Loucy (cell line): ENCODE measurements around the gene BTRC.
"Not testable (repeated sequence)": the region's sequence is repeated elsewhere in the genome, so short reads cannot be mapped to it uniquely, and the experiment has no call there.

Experiments
- H2AFZ ChIP-seq: fragments of 200-600 bp; sonication (generic); 2 replicates; pipeline ENCODE4 v1.6.0; 2016; ENCODE audit warnings: antibody characterized with exemption, mild to moderate bottlenecking, low read length, moderate library complexity
- H3F3A ChIP-seq: fragments of 200-600 bp; 2 replicates; pipeline ENCODE4 v1.6.0; 2016; ENCODE audit warnings: antibody characterized with exemption, low read depth, mild to moderate bottlenecking
- H3K27me3 ChIP-seq: fragments of 200-600 bp; sonication (generic); 2 replicates; pipeline ENCODE4 v1.6.1; 2014; ENCODE audit warnings: low read length, mild to moderate bottlenecking; ENCODE audit not compliant: insufficient read depth, poor library complexity, severe bottlenecking
- H3K36me3 ChIP-seq: fragments of 200-600 bp; sonication (generic); 2 replicates; pipeline ENCODE4 v1.6.1; 2016; ENCODE audit warnings: low read length; ENCODE audit not compliant: insufficient read depth
- H3K4me1 ChIP-seq: fragments of 200-600 bp; sonication (generic); 2 replicates; pipeline ENCODE4 v1.5.1; 2014; ENCODE audit warnings: low read length, mild to moderate bottlenecking; ENCODE audit not compliant: insufficient read depth, poor library complexity, severe bottlenecking
- H3K4me2 ChIP-seq: fragments of 200-600 bp; sonication (generic); 2 replicates; pipeline ENCODE4 v1.6.0; 2014; ENCODE audit warnings: antibody characterized with exemption, low read length, low read depth, mild to moderate bottlenecking; ENCODE audit not compliant: poor library complexity, severe bottlenecking
- H3K4me3 ChIP-seq: fragments of 200-600 bp; sonication (generic); 2 replicates; pipeline ENCODE4 v1.5.1; 2014; ENCODE audit warnings: low read length, mild to moderate bottlenecking, mixed read lengths; ENCODE audit not compliant: poor library complexity, severe bottlenecking
- H3K79me2 ChIP-seq: fragments of 200-600 bp; sonication (generic); 2 replicates; pipeline ENCODE4 v1.6.1; 2014; ENCODE audit warnings: low read length; ENCODE audit not compliant: insufficient read depth
- H3K9ac ChIP-seq: fragments of 200-600 bp; sonication (generic); 2 replicates; pipeline ENCODE4 v1.6.0; 2014; ENCODE audit warnings: mild to moderate bottlenecking, low read depth, low read length, moderate library complexity; ENCODE audit not compliant: poor library complexity, severe bottlenecking
- H3K9me2 ChIP-seq: fragments of 200-600 bp; sonication (generic); replicated peaks from 2 replicates; pipeline ENCODE4 v1.6.1; 2016; ENCODE audit warnings: low read depth, low read length, mixed read lengths
- H3K9me3 ChIP-seq: fragments of 200-600 bp; sonication (generic); 2 replicates; pipeline ENCODE4 v1.6.1; 2014; ENCODE audit warnings: mild to moderate bottlenecking, antibody characterized with exemption, low read length, low read depth; ENCODE audit not compliant: insufficient read depth
- H4K20me1 ChIP-seq: fragments of 200-600 bp; sonication (generic); 2 replicates; pipeline ENCODE4 v1.6.0; 2014; ENCODE audit warnings: antibody characterized with exemption, low read length, mild to moderate bottlenecking; ENCODE audit not compliant: insufficient read depth, poor library complexity, severe bottlenecking
- EZH2phosphoT487 ChIP-seq: fragments of 200-600 bp; IDR thresholded peaks from 2 replicates; pipeline ENCODE4 v1.6.1; 2018; ENCODE audit warnings: antibody characterized with exemption, mild to moderate bottlenecking, moderate library complexity, borderline replicate concordance
- TF ChIP-seq, protein P1 (sequence below): fragments of 200-600 bp; sonication (generic); conservative IDR thresholded peaks from 2 replicates; pipeline ENCODE4 v1.5.1; 2014; ENCODE audit warnings: mild to moderate bottlenecking, antibody characterized with exemption, low read length

Gene BTRC

DNA sequence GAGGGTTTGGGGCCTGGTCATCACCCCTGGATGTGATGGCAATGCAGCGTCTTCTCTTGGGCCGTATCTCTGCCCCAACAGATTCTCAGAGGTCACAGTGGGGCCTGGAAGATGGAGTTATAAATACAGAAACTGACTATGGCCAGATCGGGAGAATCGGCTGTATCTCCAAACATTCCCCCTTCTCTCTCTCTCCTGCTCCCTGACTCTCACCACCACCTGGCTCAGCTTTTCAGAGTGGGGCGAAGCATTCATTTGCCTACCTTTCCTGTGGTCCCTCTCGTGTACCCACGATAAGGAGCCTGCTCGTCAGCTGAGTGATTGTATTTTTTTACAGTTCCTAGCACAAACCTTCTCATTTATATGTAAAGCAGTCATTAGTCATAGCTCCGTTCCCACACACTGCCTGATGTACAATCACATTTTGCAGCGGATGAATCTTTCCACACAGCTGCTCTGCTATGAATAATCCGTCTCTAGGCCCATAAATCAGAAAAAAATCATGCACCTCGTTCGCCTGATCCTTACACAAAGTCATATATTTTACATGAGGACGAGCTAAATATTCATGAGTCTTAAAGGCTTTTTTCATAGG, 23.2 kb upstream of the BTRC start:
- no peaks in the 10 kb centered on the region for H3K9me2 ChIP-seq
- H3K27me3 ChIP-seq: no peaks in the 10 kb centered on the region
- H3F3A ChIP-seq: no peaks in the 10 kb centered on the region
- TF ChIP-seq, protein P1, sequence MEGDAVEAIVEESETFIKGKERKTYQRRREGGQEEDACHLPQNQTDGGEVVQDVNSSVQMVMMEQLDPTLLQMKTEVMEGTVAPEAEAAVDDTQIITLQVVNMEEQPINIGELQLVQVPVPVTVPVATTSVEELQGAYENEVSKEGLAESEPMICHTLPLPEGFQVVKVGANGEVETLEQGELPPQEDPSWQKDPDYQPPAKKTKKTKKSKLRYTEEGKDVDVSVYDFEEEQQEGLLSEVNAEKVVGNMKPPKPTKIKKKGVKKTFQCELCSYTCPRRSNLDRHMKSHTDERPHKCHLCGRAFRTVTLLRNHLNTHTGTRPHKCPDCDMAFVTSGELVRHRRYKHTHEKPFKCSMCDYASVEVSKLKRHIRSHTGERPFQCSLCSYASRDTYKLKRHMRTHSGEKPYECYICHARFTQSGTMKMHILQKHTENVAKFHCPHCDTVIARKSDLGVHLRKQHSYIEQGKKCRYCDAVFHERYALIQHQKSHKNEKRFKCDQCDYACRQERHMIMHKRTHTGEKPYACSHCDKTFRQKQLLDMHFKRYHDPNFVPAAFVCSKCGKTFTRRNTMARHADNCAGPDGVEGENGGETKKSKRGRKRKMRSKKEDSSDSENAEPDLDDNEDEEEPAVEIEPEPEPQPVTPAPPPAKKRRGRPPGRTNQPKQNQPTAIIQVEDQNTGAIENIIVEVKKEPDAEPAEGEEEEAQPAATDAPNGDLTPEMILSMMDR: no peak
- TF ChIP-seq EZH2phosphoT487: no peak
- no peak overlapping the region for H3K9ac ChIP-seq
- H3K4me2 ChIP-seq: no peak overlapping the region
- peaks cover 3% of the 10 kb centered on the region; the same call in 1 of the 2 replicates for H3K9me3 ChIP-seq
- no peaks in the 10 kb centered on the region for H3K79me2 ChIP-seq
- no peak overlapping the region for H2AFZ ChIP-seq
- H3K4me3 ChIP-seq: no peak overlapping the region
- no peaks in the 10 kb centered on the region for H4K20me1 ChIP-seq
- no peaks in the 10 kb centered on the region for H3K4me1 ChIP-seq
- H3K36me3 ChIP-seq: no peaks in the 10 kb centered on the region

DNA sequence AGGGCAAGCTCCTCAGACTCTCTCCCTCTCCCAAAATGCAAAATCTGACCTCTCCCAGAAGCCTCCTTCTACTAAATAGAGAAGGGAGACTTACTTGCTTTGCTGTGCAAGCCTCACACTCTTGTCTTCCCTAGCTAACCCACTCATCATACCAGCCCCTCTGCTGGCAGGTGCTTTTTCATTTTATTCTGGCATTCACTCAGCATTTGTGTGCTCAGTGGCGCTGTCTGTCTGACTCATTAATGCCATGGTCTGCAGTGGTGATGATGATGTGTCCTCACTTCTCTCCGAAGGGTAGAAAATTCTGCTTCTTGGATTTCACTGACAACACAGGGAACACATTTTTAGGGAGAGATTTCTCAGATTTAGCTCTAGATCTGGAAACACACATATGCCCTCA, 22.0 kb upstream of the BTRC start:
- Histone ChIP-seq H3K9ac (no peak overlapping the region), H3K9me3 (peaks cover 3% of the 10 kb centered on the region; the same call in 1 of the 2 replicates), H3K36me3 (no peaks in the 10 kb centered on the region), H4K20me1 (no peaks in the 10 kb centered on the region), H2AFZ (no peak overlapping the region), H3K4me3 (no peak overlapping the region), H3F3A (no peaks in the 10 kb centered on the region), H3K9me2 (no peaks in the 10 kb centered on the region), H3K4me1 (no peaks in the 10 kb centered on the region), H3K79me2 (no peaks in the 10 kb centered on the region), H3K27me3 (no peaks in the 10 kb centered on the region), H3K4me2 (no peak overlapping the region)
- TF ChIP-seq EZH2phosphoT487: no peak
- TF ChIP-seq, protein P1: no peak

DNA sequence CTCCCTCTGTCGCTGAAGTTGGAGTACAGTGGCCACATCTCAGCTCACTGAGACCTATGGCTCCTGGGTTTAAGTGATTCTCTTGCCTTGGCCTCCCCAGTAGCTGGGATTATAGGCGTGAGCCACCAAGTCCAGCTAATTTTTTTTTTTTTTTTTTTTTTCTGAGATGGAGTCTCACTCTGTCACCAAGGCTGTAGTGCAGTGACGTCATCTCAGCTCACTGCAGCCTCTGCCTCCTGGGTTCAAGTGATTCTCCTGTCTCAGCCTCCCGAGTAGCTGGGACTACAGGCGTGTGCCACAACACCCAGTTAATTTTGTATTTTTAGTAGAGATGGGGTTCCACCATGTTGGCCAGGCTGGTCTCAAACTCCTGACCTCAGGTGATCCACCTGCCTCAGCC, 19.7 kb upstream of the BTRC start:
- H3K9me3 ChIP-seq, H3K4me1 ChIP-seq, H3F3A ChIP-seq, H3K4me2 ChIP-seq, H3K4me3 ChIP-seq, H3K36me3 ChIP-seq, H2AFZ ChIP-seq, H3K9ac ChIP-seq, H3K79me2 ChIP-seq, H3K27me3 ChIP-seq, H3K9me2 ChIP-seq, H4K20me1 ChIP-seq: not testable (repeated sequence)

DNA sequence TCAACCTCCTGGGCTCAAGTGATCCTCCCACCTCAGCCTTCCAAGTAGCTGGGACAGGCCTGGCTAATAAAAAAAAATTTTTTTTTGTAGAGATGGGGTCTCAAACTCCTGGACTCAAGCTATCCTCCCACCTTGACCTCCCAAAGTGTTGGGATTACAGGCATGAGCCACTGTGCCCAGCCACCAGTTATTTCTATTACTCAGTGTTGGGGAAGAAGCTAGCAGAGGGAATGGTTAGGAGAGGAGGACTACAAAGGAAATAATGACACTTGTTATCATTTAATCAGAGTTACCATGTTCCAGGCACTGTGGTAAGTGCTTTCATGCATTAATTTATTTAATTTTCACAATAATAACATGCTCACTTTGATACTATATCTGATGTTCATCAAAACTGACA, 17.6 kb upstream of the BTRC start:
- Histone ChIP-seq H2AFZ (no peak overlapping the region), H3K4me2 (no peak overlapping the region), H3K27me3 (no peaks in the 10 kb centered on the region), H3K9me3 (no peaks in the 10 kb centered on the region), H3K36me3 (no peaks in the 10 kb centered on the region), H3K79me2 (no peaks in the 10 kb centered on the region), H3K9me2 (no peaks in the 10 kb centered on the region), H3K4me3 (no peak overlapping the region), H4K20me1 (no peaks in the 10 kb centered on the region), H3K9ac (no peak overlapping the region), H3K4me1 (no peaks in the 10 kb centered on the region), H3F3A (no peaks in the 10 kb centered on the region)
- no peak for TF ChIP-seq EZH2phosphoT487
- TF ChIP-seq, protein P1: no peak
